ENCODE results near the gene ARHGEF10L.

ARHGEF10L gene

GRCh38 chr1:17581389-17582123 lies 42.1 kb downstream of the ARHGEF10L start:
- no peaks in the 10 kb centered on the region for H3K36me3 Mint-ChIP-seq (ENCODE audit: low read depth)
- H3K27me3 Mint-ChIP-seq = peaks cover 3% of the 10 kb centered on the region
- H3K27ac Mint-ChIP-seq = no peak overlapping the region
- no peak for DNase-seq
- ATAC-seq = no peak
- no peaks in the 10 kb centered on the region for H3K9me3 Mint-ChIP-seq
- no peak overlapping the region for H3K4me3 Mint-ChIP-seq
- peaks cover 3% of the 10 kb centered on the region for H3K4me1 Mint-ChIP-seq

- H3K4me3 Mint-ChIP-seq = no peak overlapping the region
- no peak overlapping the region for H3K27ac Mint-ChIP-seq
- H3K4me1 Mint-ChIP-seq = peaks cover 3% of the 10 kb centered on the region
- peaks cover 3% of the 10 kb centered on the region for H3K27me3 Mint-ChIP-seq
- H3K9me3 Mint-ChIP-seq = no peaks in the 10 kb centered on the region
- H3K36me3 Mint-ChIP-seq (ENCODE audit: low read depth) = no peaks in the 10 kb centered on the region
- no peak for DNase-seq
- ATAC-seq = no peak
Measured at GRCh38 chr1:17582124-17582774, 42.8 kb downstream of the ARHGEF10L start.

GRCh38 chr1:17584539-17584938 lies 45.0 kb downstream of the ARHGEF10L start:
- peaks cover 3% of the 10 kb centered on the region for H3K4me1 Mint-ChIP-seq
- no peak for ATAC-seq
- H3K36me3 Mint-ChIP-seq (ENCODE audit: low read depth) = no peaks in the 10 kb centered on the region
- H3K9me3 Mint-ChIP-seq = no peaks in the 10 kb centered on the region
- no peak for DNase-seq
- H3K27ac Mint-ChIP-seq = no peak overlapping the region
- no peak overlapping the region for H3K4me3 Mint-ChIP-seq
- peaks cover 2% of the 10 kb centered on the region for H3K27me3 Mint-ChIP-seq

GRCh38 chr1:17585266-17585987 lies 45.9 kb downstream of the ARHGEF10L start:
- no peak for ATAC-seq
- DNase-seq = no peak
- H3K27ac Mint-ChIP-seq = no peak overlapping the region
- peaks cover 2% of the 10 kb centered on the region for H3K27me3 Mint-ChIP-seq
- H3K9me3 Mint-ChIP-seq = no peaks in the 10 kb centered on the region
- no peaks in the 10 kb centered on the region for H3K36me3 Mint-ChIP-seq (ENCODE audit: low read depth)
- H3K4me3 Mint-ChIP-seq = no peak overlapping the region
- peaks cover 3% of the 10 kb centered on the region for H3K4me1 Mint-ChIP-seq

- DNase-seq (no peak), ATAC-seq (no peak)
- Mint-ChIP-seq H3K27me3 (peaks cover 2% of the 10 kb centered on the region), H3K9me3 (no peaks in the 10 kb centered on the region), H3K4me3 (no peak overlapping the region), H3K36me3 (ENCODE audit: low read depth) (no peaks in the 10 kb centered on the region), H3K4me1 (peaks cover 3% of the 10 kb centered on the region), H3K27ac (no peak overlapping the region)
Measured at GRCh38 chr1:17586172-17586964, 46.9 kb downstream of the ARHGEF10L start.

GRCh38 chr1:17587693-17588047 lies 48.2 kb downstream of the ARHGEF10L start:
- ATAC-seq (no peak), DNase-seq (no peak)

GRCh38 chr1:17588048-17588871 lies 48.8 kb downstream of the ARHGEF10L start:
- Mint-ChIP-seq H3K36me3 (ENCODE audit: low read depth) (no peaks in the 10 kb centered on the region), H3K4me1 (no peaks in the 10 kb centered on the region), H3K9me3 (no peaks in the 10 kb centered on the region), H3K27me3 (peaks cover 2% of the 10 kb centered on the region), H3K27ac (no peak overlapping the region), H3K4me3 (no peak overlapping the region)
- no peak for ATAC-seq
- DNase-seq = no peak

More at GRCh38 chr1:17587693-17588047, 48.2 kb downstream of the ARHGEF10L start:
- Mint-ChIP-seq H3K36me3 (ENCODE audit: low read depth) (no peaks in the 10 kb centered on the region), H3K4me3 (no peak overlapping the region), H3K27ac (no peak overlapping the region), H3K9me3 (no peaks in the 10 kb centered on the region), H3K27me3 (peaks cover 2% of the 10 kb centered on the region), H3K4me1 (no peaks in the 10 kb centered on the region)

GRCh38 chr1:17591814-17592430 lies 52.4 kb downstream of the ARHGEF10L start:
- Mint-ChIP-seq H3K27me3 (no peaks in the 10 kb centered on the region), H3K9me3 (no peaks in the 10 kb centered on the region), H3K27ac (no peak overlapping the region), H3K4me3 (no peak overlapping the region), H3K4me1 (no peaks in the 10 kb centered on the region), H3K36me3 (ENCODE audit: low read depth) (no peaks in the 10 kb centered on the region)
- DNase-seq (no peak), ATAC-seq (no peak)

GRCh38 chr1:17594026-17594425 lies 54.5 kb downstream of the ARHGEF10L start:
- ATAC-seq (no peak), DNase-seq (no peak)
- H3K9me3 Mint-ChIP-seq = no peaks in the 10 kb centered on the region

GRCh38 chr1:17594690-17595601 lies 55.4 kb downstream of the ARHGEF10L start:
- DNase-seq = no peak
- Mint-ChIP-seq H3K4me3 (no peak overlapping the region), H3K27ac (no peak overlapping the region), H3K9me3 (no peaks in the 10 kb centered on the region), H3K4me1 (no peaks in the 10 kb centered on the region), H3K27me3 (no peaks in the 10 kb centered on the region), H3K36me3 (ENCODE audit: low read depth) (no peaks in the 10 kb centered on the region)
- ATAC-seq = no peak

More at GRCh38 chr1:17594026-17594425, 54.5 kb downstream of the ARHGEF10L start:
- H3K4me3 Mint-ChIP-seq = no peak overlapping the region
- H3K4me1 Mint-ChIP-seq = no peaks in the 10 kb centered on the region
- H3K27ac Mint-ChIP-seq = no peak overlapping the region
- no peaks in the 10 kb centered on the region for H3K36me3 Mint-ChIP-seq (ENCODE audit: low read depth)
- H3K27me3 Mint-ChIP-seq = no peaks in the 10 kb centered on the region

GRCh38 chr1:17595602-17595925 lies 56.1 kb downstream of the ARHGEF10L start:
- no peaks in the 10 kb centered on the region for H3K9me3 Mint-ChIP-seq
- H3K36me3 Mint-ChIP-seq (ENCODE audit: low read depth) = no peaks in the 10 kb centered on the region
- no peaks in the 10 kb centered on the region for H3K4me1 Mint-ChIP-seq
- H3K27ac Mint-ChIP-seq = no peak overlapping the region
- DNase-seq (no peak), ATAC-seq (no peak)
- no peak overlapping the region for H3K4me3 Mint-ChIP-seq
- no peaks in the 10 kb centered on the region for H3K27me3 Mint-ChIP-seq

- Mint-ChIP-seq H3K27ac (no peak overlapping the region), H3K4me1 (no peaks in the 10 kb centered on the region), H3K36me3 (ENCODE audit: low read depth) (no peaks in the 10 kb centered on the region), H3K9me3 (no peaks in the 10 kb centered on the region), H3K27me3 (no peaks in the 10 kb centered on the region), H3K4me3 (no peak overlapping the region)
- no peak for DNase-seq
- no peak for ATAC-seq
Measured at GRCh38 chr1:17596186-17596585, 56.7 kb downstream of the ARHGEF10L start.

Measured in activated naive CD8-positive, alpha-beta T cell treated with anti-CD3 and anti-CD28 coated beads, Interleukin-2, amount 50 U/mL, for 24 hours (primary cell).